ENCODE measurements around the gene MACF1.

DNA sequence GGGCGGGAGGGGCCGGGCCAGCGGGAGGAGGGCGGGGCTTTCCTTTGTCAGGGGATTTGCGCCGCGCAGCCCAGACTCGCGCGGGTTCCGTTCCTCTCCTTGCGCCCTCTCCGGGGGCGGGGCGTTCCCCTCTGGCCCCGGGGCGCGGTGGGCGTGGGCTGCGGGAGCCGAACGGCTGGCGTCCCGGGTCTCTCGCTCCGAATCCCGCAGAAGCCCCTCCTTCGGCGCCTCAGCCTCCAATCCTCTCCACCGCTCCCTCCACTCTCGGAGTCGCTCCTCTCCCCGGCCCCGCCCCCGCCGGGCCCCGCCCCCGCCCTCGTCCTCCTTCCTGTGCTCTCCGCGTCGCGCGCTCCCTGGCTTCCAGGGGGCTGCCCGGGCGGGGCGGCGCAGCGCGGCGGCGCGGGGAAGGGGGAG lies 204.2 kb downstream of the MACF1 start:
- TF ChIP-seq, protein P1, sequence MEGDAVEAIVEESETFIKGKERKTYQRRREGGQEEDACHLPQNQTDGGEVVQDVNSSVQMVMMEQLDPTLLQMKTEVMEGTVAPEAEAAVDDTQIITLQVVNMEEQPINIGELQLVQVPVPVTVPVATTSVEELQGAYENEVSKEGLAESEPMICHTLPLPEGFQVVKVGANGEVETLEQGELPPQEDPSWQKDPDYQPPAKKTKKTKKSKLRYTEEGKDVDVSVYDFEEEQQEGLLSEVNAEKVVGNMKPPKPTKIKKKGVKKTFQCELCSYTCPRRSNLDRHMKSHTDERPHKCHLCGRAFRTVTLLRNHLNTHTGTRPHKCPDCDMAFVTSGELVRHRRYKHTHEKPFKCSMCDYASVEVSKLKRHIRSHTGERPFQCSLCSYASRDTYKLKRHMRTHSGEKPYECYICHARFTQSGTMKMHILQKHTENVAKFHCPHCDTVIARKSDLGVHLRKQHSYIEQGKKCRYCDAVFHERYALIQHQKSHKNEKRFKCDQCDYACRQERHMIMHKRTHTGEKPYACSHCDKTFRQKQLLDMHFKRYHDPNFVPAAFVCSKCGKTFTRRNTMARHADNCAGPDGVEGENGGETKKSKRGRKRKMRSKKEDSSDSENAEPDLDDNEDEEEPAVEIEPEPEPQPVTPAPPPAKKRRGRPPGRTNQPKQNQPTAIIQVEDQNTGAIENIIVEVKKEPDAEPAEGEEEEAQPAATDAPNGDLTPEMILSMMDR (conservative IDR thresholded peaks at IDR 0.05 in 1 of 2, IDR thresholded peaks at IDR 0.05 in 1 of 2; ENCODE audit: extremely low read depth in 1 of 2, insufficient read depth in 1 of 2, low read depth in 1 of 2, low read length in 2 of 2) = no peak
- TF ChIP-seq EZH2 (IDR thresholded peaks at IDR 0.05; ENCODE audit: borderline replicate concordance, low read length) = no peak
